Lower leg skin (tissue), 3 donors: ENCODE data around the gene CHCHD10.

Experiments used
- POLR2A ChIP-seq, 2 donors: fragments of 450-650 bp; IDR thresholded peaks; one replicate each; pipeline ENCODE4 v1.6.1; 2016 to 2017; ENCODE audit warnings: antibody characterized with exemption in 2 of 2, mild to moderate bottlenecking in 1 of 2, moderate library complexity in 1 of 2
- TF ChIP-seq, protein P1 (sequence below), 3 donors: fragments of 450-650 bp; IDR thresholded peaks; one replicate each; pipeline ENCODE4 v1.5.1; 2016; ENCODE audit warnings: antibody characterized with exemption in 3 of 3, mild to moderate bottlenecking in 3 of 3, moderate library complexity in 2 of 3

DNA sequence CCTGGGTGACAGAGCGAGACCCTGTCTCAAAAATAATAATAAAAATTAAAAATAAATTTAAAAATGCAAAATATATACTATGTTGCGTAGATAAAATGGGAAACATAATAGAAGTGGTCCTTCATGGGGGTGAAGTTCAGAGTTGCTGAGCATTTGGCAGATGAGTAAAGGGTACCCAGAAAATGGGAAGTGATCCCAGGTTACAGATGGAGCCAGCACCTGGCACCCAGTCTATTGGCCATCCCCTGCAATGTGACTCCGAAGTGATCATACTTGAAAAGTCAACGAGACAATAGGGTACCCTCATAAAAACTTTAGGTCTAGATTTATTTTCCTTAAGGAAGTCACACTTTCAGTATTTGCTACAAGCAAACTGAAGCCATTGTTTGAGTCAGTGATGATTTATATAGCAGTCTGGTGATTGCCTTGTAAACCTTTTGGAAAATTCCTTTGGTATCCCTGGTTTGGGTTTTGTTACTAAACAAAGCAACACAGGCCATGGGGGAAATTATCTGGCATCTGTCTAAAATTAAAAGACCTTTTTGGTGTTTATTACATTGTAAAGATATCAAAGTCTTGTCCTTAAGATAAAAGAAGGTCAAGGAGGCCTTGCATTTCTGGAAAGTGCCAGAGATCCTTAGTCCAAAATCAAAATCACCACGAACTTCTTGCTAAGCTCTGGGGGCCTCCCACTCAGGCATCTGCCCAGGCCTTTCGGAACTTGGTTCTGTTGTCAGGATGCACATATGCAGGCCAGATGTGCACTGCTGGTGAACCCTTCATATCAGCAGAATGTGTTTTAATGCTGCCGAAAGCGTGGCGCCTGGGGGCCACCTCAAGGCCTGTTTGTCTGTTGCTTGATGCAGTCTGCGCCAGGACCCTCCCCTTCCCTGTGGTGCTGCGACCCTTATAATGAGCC is 23.3 kb upstream of the CHCHD10 start:
- TF ChIP-seq POLR2A (IDR thresholded peaks at IDR 0.05): no peak
- TF ChIP-seq, protein P1, sequence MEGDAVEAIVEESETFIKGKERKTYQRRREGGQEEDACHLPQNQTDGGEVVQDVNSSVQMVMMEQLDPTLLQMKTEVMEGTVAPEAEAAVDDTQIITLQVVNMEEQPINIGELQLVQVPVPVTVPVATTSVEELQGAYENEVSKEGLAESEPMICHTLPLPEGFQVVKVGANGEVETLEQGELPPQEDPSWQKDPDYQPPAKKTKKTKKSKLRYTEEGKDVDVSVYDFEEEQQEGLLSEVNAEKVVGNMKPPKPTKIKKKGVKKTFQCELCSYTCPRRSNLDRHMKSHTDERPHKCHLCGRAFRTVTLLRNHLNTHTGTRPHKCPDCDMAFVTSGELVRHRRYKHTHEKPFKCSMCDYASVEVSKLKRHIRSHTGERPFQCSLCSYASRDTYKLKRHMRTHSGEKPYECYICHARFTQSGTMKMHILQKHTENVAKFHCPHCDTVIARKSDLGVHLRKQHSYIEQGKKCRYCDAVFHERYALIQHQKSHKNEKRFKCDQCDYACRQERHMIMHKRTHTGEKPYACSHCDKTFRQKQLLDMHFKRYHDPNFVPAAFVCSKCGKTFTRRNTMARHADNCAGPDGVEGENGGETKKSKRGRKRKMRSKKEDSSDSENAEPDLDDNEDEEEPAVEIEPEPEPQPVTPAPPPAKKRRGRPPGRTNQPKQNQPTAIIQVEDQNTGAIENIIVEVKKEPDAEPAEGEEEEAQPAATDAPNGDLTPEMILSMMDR (IDR thresholded peaks at IDR 0.05): no peak
